SU-DHL-6 (cell line): ENCODE measurements around the gene AP5Z1.

ENCODE experiments used
- CTCF ChIP-seq: fragments of 200-600 bp; sonication (generic); IDR thresholded peaks from one replicate; pipeline ENCODE4 v1.5.1; 2017; ENCODE audit warnings: antibody characterized with exemption, mild to moderate bottlenecking, low read length, moderate library complexity; ENCODE audit not compliant: insufficient read depth, poor library complexity, severe bottlenecking
- EZH2phosphoT487 ChIP-seq: fragments of 200-600 bp; sonication (generic), shearing (Covaris generic); conservative IDR thresholded peaks from 2 replicates; pipeline ENCODE4 v1.6.1; 2018; ENCODE audit warnings: mild to moderate bottlenecking, antibody characterized with exemption, low read length, moderate library complexity, mixed read lengths

GRCh38 chr7:4785371-4785770 is 9.9 kb downstream of the AP5Z1 start:
- TF ChIP-seq CTCF: no peak
- no peak for TF ChIP-seq EZH2phosphoT487
